Gastrocnemius medialis (tissue), 4 donors: Measurements from ENCODE around the gene PIAS2.

Experiments
- CTCF ChIP-seq, 5 experiments: fragments of 450-650 bp in 3 of 5; fragments of 200-600 bp in 2 of 5; sonication (generic) in 2 of 5; IDR thresholded peaks in 4 of 5; conservative IDR thresholded peaks in 1 of 5; 1 replicate in 4 of 5; 2 replicates in 1 of 5; pipeline ENCODE4 v1.5.1; 2016 to 2019; ENCODE audit warnings: antibody characterized with exemption in 5 of 5, mild to moderate bottlenecking in 3 of 5, moderate library complexity in 3 of 5
- POLR2A ChIP-seq, 2 donors: fragments of 450-650 bp; IDR thresholded peaks; one replicate each; pipeline ENCODE4 v1.6.1; 2017; ENCODE audit warnings: antibody characterized with exemption in 2 of 2, mild to moderate bottlenecking in 2 of 2, moderate library complexity in 2 of 2

- TF ChIP-seq CTCF (IDR thresholded peaks at IDR 0.05 in 4 of 5, conservative IDR thresholded peaks at IDR 0.05 in 1 of 5) (no peak), POLR2A (IDR thresholded peaks at IDR 0.05) (no peak)
Observed at GRCh38 chr18:46794607-46795006, 122.7 kb downstream of the PIAS2 start.
